H1 (cell line): ENCODE measurements around the gene CDH19. TPM values are rescaled to one million over a fixed set of nuclear protein-coding genes. Genes with fewer than 3 reads are reported as not detected.

Experiments used
- CBX8 ChIP-seq: fragments of 300-800, 300-1000 bp; sonication (generic); IDR thresholded peaks from 2 replicates; pipeline ENCODE4 v1.7.1; 2016; ENCODE audit warnings: low read depth, low read length, borderline replicate concordance
- GABPA ChIP-seq: IDR thresholded peaks from 2 replicates; pipeline ENCODE4 v1.6.1; 2011; ENCODE audit warnings: mild to moderate bottlenecking, low read length, moderate library complexity, borderline replicate concordance; ENCODE audit not compliant: insufficient read depth
- KDM1A ChIP-seq: fragments of 200-600, 300-600 bp; sonication (generic); IDR thresholded peaks from 2 replicates; pipeline ENCODE4 v1.7.1; 2016; ENCODE audit warnings: mild to moderate bottlenecking, low read length, borderline replicate concordance
- RFX5 ChIP-seq: IDR thresholded peaks from 2 replicates; pipeline ENCODE4 v1.6.1; 2011; ENCODE audit warnings: low read depth, low read length, improper control_type of control experiment, borderline replicate concordance
- SIN3A ChIP-seq, 2 experiments: IDR thresholded peaks in 1 of 2; conservative IDR thresholded peaks in 1 of 2; 2 replicates each; pipeline ENCODE4 v1.6.1; 2011 to 2012; ENCODE audit warnings: low read length in 2 of 2, improper control_type of control experiment in 1 of 2, low read depth in 1 of 2, mild to moderate bottlenecking in 1 of 2
- SP2 ChIP-seq: IDR thresholded peaks from 2 replicates; pipeline ENCODE4 v1.6.1; 2012; ENCODE audit warnings: mild to moderate bottlenecking, low read length, inconsistent platforms
- SUZ12 ChIP-seq: fragments of 200-600 bp; sonication (generic); IDR thresholded peaks from 2 replicates; pipeline ENCODE4 v1.6.1; 2012; ENCODE audit warnings: mild to moderate bottlenecking, inconsistent platforms, low read length, moderate library complexity, mixed read lengths
- polyA plus RNA-seq, 7 experiments: library from polyadenylated mRNA; depleted of rRNA in 3 of 7; stranded (reverse) in 5 of 7; unstranded in 2 of 7; fragments of >200 nt in 5 of 7; fragments of 200-250 nt in 2 of 7; gene quantifications; 1 replicate in 5 of 7; 2 replicates in 1 of 7; 4 replicates in 1 of 7; pipeline versions ENCODE4 v1.2.1 to v1.2.3, GENCODE V29; 2011 to 2013; ENCODE audit warnings: missing spikeins in 2 of 7, mixed read lengths in 2 of 7
- total RNA-seq: library from RNA; stranded (reverse); fragmentation: NEBNext Ultra II Directional; extraction: Animal tissue kit (Norgen Biotek cat#: 25700); gene quantifications from 2 replicates; pipeline ENCODE4 v1.2.1, GENCODE V29; 2021
- TF ChIP-seq, protein P1 (sequence below): IDR thresholded peaks from 2 replicates; pipeline ENCODE4 v1.6.1; 2012; ENCODE audit warnings: low read length, inconsistent platforms

Gene CDH19
- total and polyA plus RNA-seq, 2 of the 8 experiments (the other 6 are each of a cell fraction or from before 2014, with no cell fraction given) = not detected

DNA sequence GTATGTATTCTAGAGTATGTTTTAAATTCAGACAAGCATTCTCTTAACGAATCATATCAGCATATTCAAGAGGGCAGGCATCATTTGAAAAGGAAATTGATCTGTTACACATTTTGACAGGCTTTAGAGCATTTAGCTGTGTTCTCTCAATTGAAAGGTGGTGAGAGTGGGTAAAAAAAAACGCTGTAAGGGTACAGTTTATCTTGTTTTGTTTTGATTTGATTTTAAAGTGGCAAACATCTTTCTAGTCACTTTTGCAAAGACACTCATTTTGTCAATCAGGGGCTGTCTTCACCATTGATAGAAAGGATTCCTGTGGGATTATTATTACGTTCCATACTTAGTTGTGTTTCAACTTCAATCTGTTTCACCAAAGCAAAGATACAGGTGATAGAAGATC is 2.2 kb downstream of the CDH19 start (continued):
- no peak for TF ChIP-seq GABPA
- TF ChIP-seq SIN3A (conservative IDR thresholded peaks at IDR 0.05 in 1 of 2, IDR thresholded peaks at IDR 0.05 in 1 of 2; ENCODE audit: low read depth in 1 of 2, low read length in 2 of 2) = no peak
- TF ChIP-seq CBX8 = no peak
- TF ChIP-seq SUZ12 = no peak
- no peak for TF ChIP-seq RFX5
- no peak for TF ChIP-seq KDM1A
- TF ChIP-seq, protein P1, sequence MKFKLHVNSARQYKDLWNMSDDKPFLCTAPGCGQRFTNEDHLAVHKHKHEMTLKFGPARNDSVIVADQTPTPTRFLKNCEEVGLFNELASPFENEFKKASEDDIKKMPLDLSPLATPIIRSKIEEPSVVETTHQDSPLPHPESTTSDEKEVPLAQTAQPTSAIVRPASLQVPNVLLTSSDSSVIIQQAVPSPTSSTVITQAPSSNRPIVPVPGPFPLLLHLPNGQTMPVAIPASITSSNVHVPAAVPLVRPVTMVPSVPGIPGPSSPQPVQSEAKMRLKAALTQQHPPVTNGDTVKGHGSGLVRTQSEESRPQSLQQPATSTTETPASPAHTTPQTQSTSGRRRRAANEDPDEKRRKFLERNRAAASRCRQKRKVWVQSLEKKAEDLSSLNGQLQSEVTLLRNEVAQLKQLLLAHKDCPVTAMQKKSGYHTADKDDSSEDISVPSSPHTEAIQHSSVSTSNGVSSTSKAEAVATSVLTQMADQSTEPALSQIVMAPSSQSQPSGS = no peak
- TF ChIP-seq SP2 = no peak
- TF ChIP-seq, all 59 proteins: peak for 0
